ENCODE measurements around the gene YOD1. TPM values are rescaled to one million over a fixed set of nuclear protein-coding genes. Genes with fewer than 3 reads are reported as not detected.
A peak's percentile ranks its signal among the peaks of the same experiment; 100 is the strongest.

YOD1 gene
- total RNA-seq, result 12.8 and 15.3 TPM in 2 replicates

GRCh38 chr1:207051191-207051943 lies at the start of gene YOD1:
TSS of gene YOD1 (minus strand) at chr1:207051208. CDS start at chr1:207051030, 178 bp downstream.
- FAIRE-seq (no peak), DNase-seq (ENCODE audit: low read depth) (peak; percentile 92)
- no peak for TF ChIP-seq CTCF (IDR thresholded peaks at IDR 0.05; ENCODE audit: insufficient read depth, low read length, severe bottlenecking)

GRCh38 chr1:207097871-207098324 lies 46.9 kb upstream of the YOD1 start:
- DNase-seq (ENCODE audit: low read depth), result peak; percentile 28
- no peak for TF ChIP-seq CTCF (IDR thresholded peaks at IDR 0.05; ENCODE audit: insufficient read depth, low read length, severe bottlenecking)

More at GRCh38 chr1:207051191-207051943, at the start of gene YOD1:
- Histone ChIP-seq H3K4me3 (ENCODE audit: low read depth, low read length) (peak within 1 kb of the TSS; percentile 82), H3K27me3 (ENCODE audit: control insufficient read depth, insufficient read depth, low read length) (no peaks in the 10 kb centered on the region), H3K36me3 (ENCODE audit: control insufficient read depth, insufficient read depth, low read length) (peaks cover 9% of the 10 kb centered on the region)

GRCh38 chr1:207093944-207094343 lies 42.9 kb upstream of the YOD1 start:
- no peak for TF ChIP-seq CTCF (IDR thresholded peaks at IDR 0.05; ENCODE audit: insufficient read depth, low read length, severe bottlenecking)
- no peak for FAIRE-seq
- no peak for DNase-seq (ENCODE audit: low read depth)
- no peaks in the 10 kb centered on the region for H3K36me3 ChIP-seq (ENCODE audit: control insufficient read depth, insufficient read depth, low read length)
- H3K27me3 ChIP-seq (ENCODE audit: control insufficient read depth, insufficient read depth, low read length), result peaks cover 1% of the 10 kb centered on the region
- H3K4me3 ChIP-seq (ENCODE audit: low read depth, low read length), result no peak overlapping the region

More at GRCh38 chr1:207097871-207098324, 46.9 kb upstream of the YOD1 start:
- Histone ChIP-seq H3K4me3 (ENCODE audit: low read depth, low read length) (no peak overlapping the region), H3K36me3 (ENCODE audit: control insufficient read depth, insufficient read depth, low read length) (no peaks in the 10 kb centered on the region), H3K27me3 (ENCODE audit: control insufficient read depth, insufficient read depth, low read length) (peaks cover 1% of the 10 kb centered on the region)
- FAIRE-seq, result no peak

GRCh38 chr1:207091200-207091908 lies 40.3 kb upstream of the YOD1 start:
- FAIRE-seq, result no peak
- no peaks in the 10 kb centered on the region for H3K36me3 ChIP-seq (ENCODE audit: control insufficient read depth, insufficient read depth, low read length)
- TF ChIP-seq CTCF (IDR thresholded peaks at IDR 0.05; ENCODE audit: insufficient read depth, low read length, severe bottlenecking), result no peak
- H3K4me3 ChIP-seq (ENCODE audit: low read depth, low read length), result no peak overlapping the region
- H3K27me3 ChIP-seq (ENCODE audit: control insufficient read depth, insufficient read depth, low read length), result no peaks in the 10 kb centered on the region
- DNase-seq (ENCODE audit: low read depth), result no peak

- FAIRE-seq, result no peak
- TF ChIP-seq CTCF (IDR thresholded peaks at IDR 0.05; ENCODE audit: insufficient read depth, low read length, severe bottlenecking), result no peak
- Histone ChIP-seq H3K36me3 (ENCODE audit: control insufficient read depth, insufficient read depth, low read length) (no peaks in the 10 kb centered on the region), H3K27me3 (ENCODE audit: control insufficient read depth, insufficient read depth, low read length) (no peaks in the 10 kb centered on the region), H3K4me3 (ENCODE audit: low read depth, low read length) (no peak overlapping the region)
- DNase-seq (ENCODE audit: low read depth), result no peak
Measured at GRCh38 chr1:207089627-207090355, 38.8 kb upstream of the YOD1 start.
